NT2/D1 (cell line): ENCODE results near the gene DNAJC4.

Source experiments
- DNase-seq: peaks from one replicate; pipeline ENCODE4 v3.0.0-alpha.2; 2011; ENCODE audit warnings: low read depth, low spot score
- H3K27me3 ChIP-seq: 2 replicates; pipeline ENCODE4 v1.6.0; 2011; ENCODE audit warnings: mild to moderate bottlenecking; ENCODE audit not compliant: insufficient read length, insufficient read depth
- H3K36me3 ChIP-seq: 2 replicates; pipeline ENCODE4 v1.6.1; 2011; ENCODE audit warnings: mild to moderate bottlenecking, low read length, mixed read lengths; ENCODE audit not compliant: insufficient read depth, insufficient read length
- H3K4me1 ChIP-seq: 2 replicates; pipeline ENCODE4 v1.5.1; 2011; ENCODE audit not compliant: insufficient read depth, insufficient read length
- H3K4me3 ChIP-seq: 2 replicates; pipeline ENCODE4 v1.5.1; 2011; ENCODE audit warnings: low read depth; ENCODE audit not compliant: insufficient read length
- H3K9ac ChIP-seq: 2 replicates; pipeline ENCODE4 v1.6.0; 2011; ENCODE audit warnings: low read depth; ENCODE audit not compliant: insufficient read length
- H3K9me3 ChIP-seq: 2 replicates; pipeline ENCODE4 v1.5.1; 2011; ENCODE audit warnings: mild to moderate bottlenecking, low read length; ENCODE audit not compliant: insufficient read depth
- SUZ12 ChIP-seq: IDR thresholded peaks from 2 replicates; pipeline ENCODE4 v1.6.1; 2011; ENCODE audit not compliant: insufficient read length, insufficient read depth; ENCODE audit errors: extremely low read depth
- YY1 ChIP-seq: IDR thresholded peaks from 2 replicates; pipeline ENCODE4 v1.6.1; 2011; ENCODE audit not compliant: insufficient read length, insufficient read depth
- ZNF274 ChIP-seq: IDR thresholded peaks from 2 replicates; pipeline ENCODE4 v1.6.1; 2011; ENCODE audit warnings: mild to moderate bottlenecking, low read depth, low read length

DNAJC4 gene

DNA sequence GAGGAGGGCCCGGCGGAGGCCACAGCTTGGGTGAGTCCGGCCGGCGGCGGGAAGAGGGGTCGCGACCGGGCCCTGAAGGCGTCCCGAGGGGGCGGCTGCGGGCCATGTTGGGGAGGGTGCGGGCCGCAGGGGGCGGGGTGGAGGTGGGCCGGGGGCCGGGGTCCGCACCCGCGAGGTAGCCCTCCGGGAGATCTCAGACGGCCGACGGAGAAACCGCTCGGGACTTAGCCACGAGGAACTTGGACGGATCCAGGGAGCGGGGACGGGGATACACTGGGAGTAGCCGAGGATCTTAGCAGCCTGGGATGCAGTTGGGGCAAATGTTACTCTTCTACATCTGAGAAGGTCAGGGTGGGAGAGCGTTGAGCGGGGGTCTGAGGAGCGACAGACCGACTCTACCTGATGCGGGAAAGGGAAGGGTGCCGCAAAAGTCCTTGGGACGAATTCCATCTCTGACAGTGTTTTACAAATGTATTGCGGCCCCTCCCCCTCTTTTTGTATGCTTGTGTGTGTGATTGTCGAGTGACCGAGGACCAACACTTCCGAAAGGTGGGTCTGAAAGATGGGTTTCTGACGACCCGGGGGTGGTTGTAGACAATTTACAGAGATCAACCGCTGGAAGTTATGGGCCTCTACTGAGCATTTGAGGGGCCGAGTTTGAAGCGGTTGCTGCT, 43.7 kb upstream of the DNAJC4 start:
- H3K27me3 ChIP-seq = no peaks in the 10 kb centered on the region
- H3K9me3 ChIP-seq = no peaks in the 10 kb centered on the region
- TF ChIP-seq SUZ12 (no peak), ZNF274 (no peak), YY1 (no peak)
- peaks cover 26% of the 10 kb centered on the region for H3K36me3 ChIP-seq
- peaks cover 11% of the 10 kb centered on the region for H3K4me1 ChIP-seq
- H3K9ac ChIP-seq = no peak overlapping the region
- DNase-seq = no peak
- no peak overlapping the region for H3K4me3 ChIP-seq

DNA sequence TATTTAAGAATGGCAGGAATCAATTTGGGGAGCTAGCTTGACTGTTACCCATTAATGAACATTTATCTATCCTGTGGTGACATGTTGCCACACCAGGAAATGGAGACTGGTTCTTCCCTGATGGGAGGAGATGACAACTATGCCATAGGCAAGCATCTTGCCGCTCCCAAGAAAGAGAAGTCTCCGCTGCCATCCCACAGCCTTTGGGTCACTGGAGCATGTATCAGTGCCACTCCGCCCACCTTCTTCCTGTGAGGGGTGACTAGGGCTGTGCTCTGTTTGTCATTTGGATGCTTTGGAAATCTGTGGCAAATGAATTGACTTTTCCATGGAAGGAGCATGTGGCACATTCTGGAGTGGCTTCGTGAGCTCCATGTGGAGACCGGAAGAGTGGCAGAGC, 37.9 kb upstream of the DNAJC4 start:
- peaks cover 3% of the 10 kb centered on the region for H3K4me1 ChIP-seq
- H3K27me3 ChIP-seq = no peaks in the 10 kb centered on the region
- TF ChIP-seq SUZ12 = no peak
- no peak for TF ChIP-seq ZNF274
- no peak for TF ChIP-seq YY1
- H3K9ac ChIP-seq = no peak overlapping the region
- H3K4me3 ChIP-seq = no peak overlapping the region
- DNase-seq = no peak
- H3K9me3 ChIP-seq = no peaks in the 10 kb centered on the region
- H3K36me3 ChIP-seq = peaks cover 79% of the 10 kb centered on the region

DNA sequence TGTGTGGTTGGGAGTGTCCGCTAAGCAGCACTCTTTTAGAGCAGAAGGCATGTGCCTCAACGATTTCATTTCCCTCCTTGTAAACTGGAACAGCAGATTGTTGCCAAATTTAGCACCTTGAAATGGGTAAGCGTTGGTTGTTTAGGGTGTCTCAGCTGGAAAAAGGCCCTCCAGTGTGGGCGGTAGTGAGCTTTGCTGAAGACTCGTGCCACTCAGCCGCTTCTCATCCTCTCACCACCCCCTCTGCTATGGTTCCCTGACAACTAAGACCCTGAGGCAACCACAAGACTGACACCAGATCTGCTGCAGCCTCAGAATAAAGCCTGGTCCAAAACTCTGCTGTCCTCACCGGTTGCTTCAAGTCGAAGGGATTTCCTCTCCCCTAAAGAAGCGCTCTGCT, 33.7 kb upstream of the DNAJC4 start:
- H3K9ac ChIP-seq = no peak overlapping the region
- no peaks in the 10 kb centered on the region for H3K27me3 ChIP-seq
- no peak for TF ChIP-seq SUZ12
- TF ChIP-seq ZNF274 = no peak
- TF ChIP-seq YY1 = no peak
- H3K9me3 ChIP-seq = no peaks in the 10 kb centered on the region
- no peak for DNase-seq
- peaks cover 93% of the 10 kb centered on the region for H3K36me3 ChIP-seq
- no peak overlapping the region for H3K4me3 ChIP-seq
- H3K4me1 ChIP-seq = peaks cover 3% of the 10 kb centered on the region

DNA sequence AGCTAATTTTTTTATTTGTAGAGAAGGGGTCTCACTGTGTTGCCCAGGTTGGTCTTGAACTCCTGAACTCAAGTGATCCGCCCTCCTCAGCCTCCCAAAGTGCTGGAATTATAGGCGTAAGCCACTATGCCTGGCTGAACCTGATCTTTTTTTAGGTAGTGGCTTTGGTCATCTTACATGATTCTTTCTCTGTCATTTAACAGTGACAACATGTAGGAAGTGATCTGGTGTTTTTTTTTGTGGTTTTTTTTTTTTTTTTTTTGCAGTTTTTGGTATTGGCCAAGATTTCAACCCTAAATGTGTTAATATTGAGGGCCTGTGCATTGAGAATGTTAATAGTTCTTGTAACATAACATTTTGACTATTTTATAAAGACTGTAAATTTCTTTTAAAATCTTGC, 31.8 kb upstream of the DNAJC4 start:
- TF ChIP-seq SUZ12 (no peak), YY1 (no peak)
- H3K4me1 ChIP-seq = peaks cover 3% of the 10 kb centered on the region
- no peak for DNase-seq
- no peaks in the 10 kb centered on the region for H3K27me3 ChIP-seq
- H3K36me3 ChIP-seq = peaks cover 94% of the 10 kb centered on the region
- no peak overlapping the region for H3K4me3 ChIP-seq
- H3K9ac ChIP-seq = no peak overlapping the region
- H3K9me3 ChIP-seq = no peaks in the 10 kb centered on the region

DNA sequence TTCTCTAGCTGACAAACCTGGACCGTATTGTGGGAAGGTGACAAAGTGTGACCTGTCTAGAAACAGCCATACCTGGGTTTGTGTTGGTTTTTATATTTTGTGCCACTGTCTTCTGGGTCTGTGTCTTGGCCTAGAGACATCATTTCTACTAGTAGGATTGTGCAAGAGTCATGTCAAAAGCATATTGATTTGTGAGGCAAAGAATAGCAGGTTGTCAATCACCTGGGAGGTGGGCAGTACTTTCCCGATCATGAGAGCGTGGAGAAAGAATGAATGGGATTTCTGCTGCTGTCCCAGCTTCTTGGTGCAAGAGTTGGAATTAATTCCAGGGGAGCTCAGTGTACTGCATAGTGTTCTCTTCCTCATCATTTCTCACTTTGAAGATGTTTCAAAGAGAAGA, 28.8 kb upstream of the DNAJC4 start:
- Histone ChIP-seq H3K4me1 (peaks cover 10% of the 10 kb centered on the region), H3K36me3 (peaks cover 93% of the 10 kb centered on the region)

DNA sequence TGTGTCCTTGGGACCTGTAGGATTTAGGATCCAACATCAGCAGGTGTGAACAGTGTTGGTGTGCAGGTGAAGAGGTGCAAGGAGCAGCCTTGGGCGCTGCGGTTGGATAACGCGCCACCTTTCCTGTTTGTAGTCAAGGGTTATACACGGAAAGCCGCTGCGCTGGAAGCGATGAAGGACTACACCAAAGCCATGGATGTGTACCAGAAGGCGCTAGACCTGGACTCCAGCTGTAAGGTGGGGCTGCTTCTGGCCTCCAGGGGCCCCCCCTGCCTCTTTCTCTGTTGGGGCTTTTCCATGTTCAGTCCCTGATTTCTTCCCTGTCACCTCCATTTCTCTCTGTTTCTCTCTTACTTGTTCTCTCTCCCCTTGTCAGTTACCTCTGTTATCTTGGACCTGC, 27.4 kb upstream of the DNAJC4 start:
- peaks cover 93% of the 10 kb centered on the region for H3K36me3 ChIP-seq
- no peak overlapping the region for H3K9ac ChIP-seq
- TF ChIP-seq SUZ12 (no peak), ZNF274 (no peak), YY1 (no peak)
- DNase-seq = no peak
- peaks cover 22% of the 10 kb centered on the region for H3K4me1 ChIP-seq
- no peaks in the 10 kb centered on the region for H3K9me3 ChIP-seq
- H3K4me3 ChIP-seq = no peak overlapping the region
- no peaks in the 10 kb centered on the region for H3K27me3 ChIP-seq

More for the DNA sequence above, 28.8 kb upstream of the DNAJC4 start:
- no peak for TF ChIP-seq ZNF274
- no peak for TF ChIP-seq YY1
- no peak for TF ChIP-seq SUZ12
- Histone ChIP-seq H3K4me3 (no peak overlapping the region), H3K27me3 (no peaks in the 10 kb centered on the region), H3K9ac (no peak overlapping the region), H3K9me3 (no peaks in the 10 kb centered on the region)
- DNase-seq = no peak

DNA sequence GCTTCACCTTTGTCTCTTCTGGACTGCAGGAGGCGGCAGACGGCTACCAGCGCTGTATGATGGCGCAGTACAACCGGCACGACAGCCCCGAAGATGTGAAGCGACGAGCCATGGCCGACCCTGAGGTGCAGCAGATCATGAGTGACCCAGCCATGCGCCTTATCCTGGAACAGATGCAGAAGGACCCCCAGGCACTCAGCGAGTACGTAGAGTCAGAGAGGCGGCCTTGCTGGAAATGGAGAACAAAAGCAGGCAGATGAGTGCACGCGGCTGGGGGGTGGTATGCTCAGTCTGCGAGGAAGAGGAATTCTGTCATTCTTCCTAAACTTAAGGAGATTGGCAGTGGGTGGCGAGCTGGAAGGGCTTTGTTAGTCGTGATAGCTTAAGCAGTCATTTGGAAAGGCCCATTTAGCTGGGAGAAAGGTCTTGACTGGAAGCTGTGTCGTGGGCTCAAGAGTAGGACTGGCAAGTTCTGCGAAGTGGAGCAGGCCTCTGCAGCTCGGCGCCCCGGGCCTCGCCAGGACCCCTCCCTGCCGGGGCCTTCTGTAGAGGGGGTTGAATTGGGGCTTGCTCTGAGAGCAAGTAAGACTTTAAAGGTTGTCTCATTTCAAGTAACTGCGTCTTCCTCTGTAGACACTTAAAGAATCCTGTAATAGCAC, 26.8 kb upstream of the DNAJC4 start:
- TF ChIP-seq ZNF274 (no peak), YY1 (no peak), SUZ12 (no peak)
- peaks cover 23% of the 10 kb centered on the region for H3K4me1 ChIP-seq
- H3K9me3 ChIP-seq = no peaks in the 10 kb centered on the region
- peaks cover 89% of the 10 kb centered on the region for H3K36me3 ChIP-seq
- no peak overlapping the region for H3K4me3 ChIP-seq
- no peaks in the 10 kb centered on the region for H3K27me3 ChIP-seq
- no peak for DNase-seq
- no peak overlapping the region for H3K9ac ChIP-seq
